ENCODE results near the gene SOX10. TPM values are rescaled to one million over a fixed set of nuclear protein-coding genes. Genes with fewer than 3 reads are reported as not detected.

The SOX10 gene
- total RNA-seq, 1 experiment from 2014 or later: not detected

- H3K27ac ChIP-seq (ENCODE audit: low read length): no peak overlapping the region
- TF ChIP-seq TCF7L2 (IDR thresholded peaks at IDR 0.05; ENCODE audit: low read depth, low read length) (no peak), POLR2AphosphoS5 (IDR thresholded peaks at IDR 0.05; ENCODE audit: low read depth, low read length) (no peak), SIN3A (IDR thresholded peaks at IDR 0.05; ENCODE audit: borderline replicate concordance, insufficient read depth, low read depth, low read length) (no peak), CTCF (IDR thresholded peaks at IDR 0.05) (no peak), REST (IDR thresholded peaks at IDR 0.05; ENCODE audit: insufficient read depth in 1 of 2, low read depth in 2 of 2, low read length in 1 of 2) (no peak)
Observed at GRCh38 chr22:38026130-38027111, 42.1 kb upstream of the SOX10 start.

GRCh38 chr22:38025514-38025913 is 41.2 kb upstream of the SOX10 start:
- Histone ChIP-seq H3K4me3 (ENCODE audit: low read depth in 2 of 2, low read length in 2 of 2) (no peak overlapping the region), H3K9me3 (ENCODE audit: control insufficient read depth, insufficient read depth, low read depth, low read length) (no peaks in the 10 kb centered on the region), H3K27me3 (ENCODE audit: control insufficient read depth, insufficient read depth, low read length) (no peaks in the 10 kb centered on the region), H3K36me3 (ENCODE audit: control insufficient read depth, insufficient read depth, low read length) (no peaks in the 10 kb centered on the region), H3K4me1 (ENCODE audit: control insufficient read depth, insufficient read depth, low read length) (no peaks in the 10 kb centered on the region), H3K27ac (ENCODE audit: low read length) (no peak overlapping the region)
- no peak for DNase-seq (ENCODE audit: low read depth, low spot score)
- BruUV-seq (replicated peaks): no TSS peak
- no peak for ATAC-seq
- TF ChIP-seq POLR2AphosphoS5 (IDR thresholded peaks at IDR 0.05; ENCODE audit: low read depth, low read length): no peak
- TF ChIP-seq SIN3A (IDR thresholded peaks at IDR 0.05; ENCODE audit: borderline replicate concordance, insufficient read depth, low read depth, low read length): no peak
- TF ChIP-seq CTCF (IDR thresholded peaks at IDR 0.05): no peak
- no peak for TF ChIP-seq REST (IDR thresholded peaks at IDR 0.05; ENCODE audit: insufficient read depth in 1 of 2, low read depth in 2 of 2, low read length in 1 of 2)
- TF ChIP-seq TCF7L2 (IDR thresholded peaks at IDR 0.05; ENCODE audit: low read depth, low read length): no peak
- intact Hi-C loops (cut with micrococcal nuclease; ENCODE audit: unreplicated experiment): no loop called here
- CTCF ChIA-PET: no interaction called here
- POLR2A ChIA-PET: no interaction called here
- in situ Hi-C loops (cut with HindIII; ENCODE audit: low pct_unique_long_range_greater_than_20kb, low sequenced_read_pairs): no loop called here

More at GRCh38 chr22:38026130-38027111, 42.1 kb upstream of the SOX10 start:
- DNase-seq (ENCODE audit: low read depth, low spot score): no peak
- CTCF ChIA-PET: no interaction called here
- in situ Hi-C loops (cut with HindIII; ENCODE audit: low pct_unique_long_range_greater_than_20kb, low sequenced_read_pairs): no loop called here
- no peaks in the 10 kb centered on the region for H3K27me3 ChIP-seq (ENCODE audit: control insufficient read depth, insufficient read depth, low read length)
- no TSS peak for BruUV-seq (replicated peaks)
- H3K9me3 ChIP-seq (ENCODE audit: control insufficient read depth, insufficient read depth, low read depth, low read length): no peaks in the 10 kb centered on the region
- H3K4me3 ChIP-seq (ENCODE audit: low read depth in 2 of 2, low read length in 2 of 2): no peak overlapping the region
- no peaks in the 10 kb centered on the region for H3K4me1 ChIP-seq (ENCODE audit: control insufficient read depth, insufficient read depth, low read length)
- intact Hi-C loops (cut with micrococcal nuclease; ENCODE audit: unreplicated experiment): no loop called here
- POLR2A ChIA-PET: no interaction called here
- ATAC-seq: no peak
- no peaks in the 10 kb centered on the region for H3K36me3 ChIP-seq (ENCODE audit: control insufficient read depth, insufficient read depth, low read length)

Measured in Panc1 (cell line).